ENCODE results near the gene VWF. TPM values are rescaled to one million over a fixed set of nuclear protein-coding genes. Genes with fewer than 3 reads are reported as not detected.

VWF gene
- total and polyA plus RNA-seq, 2 donors (not counting 3 experiments of a cell fraction or from before 2014, with no cell fraction given) = 1,041 to 2,328 TPM

- dilution Hi-C loops (cut with MboI; ENCODE audit: extremely low pct_ligation_motif_present, low sequenced_read_pairs) (no loop called here), intact Hi-C loops (cut with micrococcal nuclease) (no loop called here)
- FAIRE-seq = no peak
- no peak for TF ChIP-seq JUN (IDR thresholded peaks at IDR 0.05; ENCODE audit: borderline replicate concordance, insufficient read depth, insufficient read length, low read depth)
- TF ChIP-seq MYC (IDR thresholded peaks at IDR 0.05; ENCODE audit: low read depth, low read length) = no peak
- no peak for TF ChIP-seq POLR2A (IDR thresholded peaks at IDR 0.05; ENCODE audit: low read depth, low read length)
- no peak for TF ChIP-seq EZH2 (IDR thresholded peaks at IDR 0.05; ENCODE audit: borderline replicate concordance, low read depth, low read length, severe bottlenecking)
- no peak for TF ChIP-seq MAX (IDR thresholded peaks at IDR 0.05; ENCODE audit: insufficient read depth, insufficient read length)
- no peak for TF ChIP-seq GATA2 (IDR thresholded peaks at IDR 0.05; ENCODE audit: insufficient read depth, insufficient read length, low read depth, low read length)
- no peak for TF ChIP-seq FOS (IDR thresholded peaks at IDR 0.05; ENCODE audit: borderline replicate concordance, insufficient read depth, low read length)
- H3K4me3 ChIP-seq (replicated peaks in 1 of 3; ENCODE audit: insufficient read depth in 1 of 3, low read depth in 1 of 3, low read length in 3 of 3) = no peak overlapping the region
- H3K27ac ChIP-seq (ENCODE audit: insufficient read depth, low read depth, low read length) = no peak overlapping the region
- H3K4me2 ChIP-seq (ENCODE audit: insufficient read depth, low read length) = no peak overlapping the region
- H3K27me3 ChIP-seq (ENCODE audit: control insufficient read depth in 2 of 2, insufficient read depth in 2 of 2, low read length in 2 of 2) = no peaks in the 10 kb centered on the region
- H3K9me1 ChIP-seq (replicated peaks; ENCODE audit: control insufficient read depth, extremely low read depth, insufficient read depth, low read length) = no peaks in the 10 kb centered on the region
- H4K20me1 ChIP-seq (replicated peaks; ENCODE audit: control insufficient read depth, extremely low read depth, insufficient read depth, low read length) = peaks cover 6% of the 10 kb centered on the region
- CTCF ChIA-PET = no interaction called here
- H3K36me3 ChIP-seq (ENCODE audit: control insufficient read depth in 2 of 2, extremely low read depth in 1 of 2, insufficient read depth in 2 of 2, low read length in 2 of 2) = peaks cover 33 to 65% of the 10 kb centered on the region in 2 experiments
- no peaks in the 10 kb centered on the region for H3K79me2 ChIP-seq (ENCODE audit: control insufficient read depth, insufficient read depth, low read length)
- H3K9ac ChIP-seq (replicated peaks; ENCODE audit: extremely low read depth, insufficient read depth, low read length) = no peak overlapping the region
- POLR2A ChIA-PET = no interaction called here
- H3K4me1 ChIP-seq (ENCODE audit: control insufficient read depth, extremely low read depth, insufficient read depth, low read length) = no peaks in the 10 kb centered on the region
- H2AFZ ChIP-seq (ENCODE audit: low read depth, low read length) = no peak overlapping the region
- BruUV-seq (replicated peaks) = no TSS peak
- H3K9me3 ChIP-seq (replicated peaks; ENCODE audit: control insufficient read depth, insufficient read depth, low read length) = no peaks in the 10 kb centered on the region
- DNase-seq (ENCODE audit: low read depth, low spot score) = no peak
Measured at GRCh38 chr12:5915511-5915910, 209.0 kb downstream of the VWF start.

- dilution Hi-C loops (cut with MboI; ENCODE audit: extremely low pct_ligation_motif_present, low sequenced_read_pairs) = no loop called here
- H3K9me3 ChIP-seq (replicated peaks; ENCODE audit: control insufficient read depth, insufficient read depth, low read length) = no peaks in the 10 kb centered on the region
- H3K4me2 ChIP-seq (ENCODE audit: insufficient read depth, low read length) = no peak overlapping the region
- H3K4me3 ChIP-seq (replicated peaks in 1 of 3; ENCODE audit: insufficient read depth in 1 of 3, low read depth in 1 of 3, low read length in 3 of 3) = no peak overlapping the region
- H3K36me3 ChIP-seq (ENCODE audit: control insufficient read depth in 2 of 2, extremely low read depth in 1 of 2, insufficient read depth in 2 of 2, low read length in 2 of 2) = peaks cover 28 to 61% of the 10 kb centered on the region in 2 experiments
- FAIRE-seq (no peak), DNase-seq (ENCODE audit: low read depth, low spot score) (no peak)
- POLR2A ChIA-PET = no interaction called here
- intact Hi-C loops (cut with micrococcal nuclease) = no loop called here
- H3K4me1 ChIP-seq (ENCODE audit: control insufficient read depth, extremely low read depth, insufficient read depth, low read length) = no peaks in the 10 kb centered on the region
- TF ChIP-seq MYC (IDR thresholded peaks at IDR 0.05; ENCODE audit: low read depth, low read length) (no peak), POLR2AphosphoS5 (IDR thresholded peaks at IDR 0.05; ENCODE audit: insufficient read depth, low read depth, low read length) (no peak), JUN (IDR thresholded peaks at IDR 0.05; ENCODE audit: borderline replicate concordance, insufficient read depth, insufficient read length, low read depth) (no peak), MAX (IDR thresholded peaks at IDR 0.05; ENCODE audit: insufficient read depth, insufficient read length) (no peak), FOS (IDR thresholded peaks at IDR 0.05; ENCODE audit: borderline replicate concordance, insufficient read depth, low read length) (no peak)
- H3K79me2 ChIP-seq (ENCODE audit: control insufficient read depth, insufficient read depth, low read length) = no peaks in the 10 kb centered on the region
- BruUV-seq (replicated peaks) = no TSS peak
- H4K20me1 ChIP-seq (replicated peaks; ENCODE audit: control insufficient read depth, extremely low read depth, insufficient read depth, low read length) = peaks cover 6% of the 10 kb centered on the region
- CTCF ChIA-PET = no interaction called here
- no peak overlapping the region for H3K27ac ChIP-seq (ENCODE audit: insufficient read depth, low read depth, low read length)
- no peak overlapping the region for H2AFZ ChIP-seq (ENCODE audit: low read depth, low read length)
- H3K9me1 ChIP-seq (replicated peaks; ENCODE audit: control insufficient read depth, extremely low read depth, insufficient read depth, low read length) = no peaks in the 10 kb centered on the region
- H3K9ac ChIP-seq (replicated peaks; ENCODE audit: extremely low read depth, insufficient read depth, low read length) = no peak overlapping the region
- H3K27me3 ChIP-seq (ENCODE audit: control insufficient read depth in 2 of 2, insufficient read depth in 2 of 2, low read length in 2 of 2) = no peaks in the 10 kb centered on the region
Measured at GRCh38 chr12:5914387-5915149, 209.9 kb downstream of the VWF start.

All from endothelial cell of umbilical vein (primary cell).